HG03565 (cell line): ENCODE data around the gene VEGFD.
"Not testable (repeated sequence)": the region's sequence is repeated elsewhere in the genome, so short reads cannot be mapped to it uniquely, and the experiment has no call there.

Experiments
- ATAC-seq: cut with Tn5 transposase; IDR thresholded peaks from one replicate; pipeline ENCODE4 v1.9.1; 2021; ENCODE audit warnings: mild to moderate bottlenecking, moderate library complexity; ENCODE audit not compliant: unreplicated experiment

The VEGFD gene

DNA sequence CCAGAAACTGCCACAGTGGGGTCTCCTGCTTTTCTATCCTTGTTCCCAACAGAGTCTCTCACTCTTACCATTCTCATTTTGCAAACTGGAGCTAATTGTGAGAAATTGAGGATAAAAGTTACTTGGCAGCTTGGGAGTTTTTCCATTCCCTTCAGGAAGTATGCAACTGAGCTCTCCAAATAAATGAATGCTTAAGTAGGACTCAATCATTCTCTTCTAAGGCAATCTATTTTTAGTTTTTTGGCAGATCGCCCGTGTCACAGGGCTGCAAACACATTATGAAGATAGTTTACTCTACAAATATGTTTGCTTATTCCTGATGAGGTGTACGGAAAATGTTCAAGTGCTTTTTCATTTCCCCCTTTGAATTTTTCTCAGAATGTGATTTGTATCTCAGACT lies 74.1 kb downstream of the VEGFD start:
- no peak for ATAC-seq

DNA sequence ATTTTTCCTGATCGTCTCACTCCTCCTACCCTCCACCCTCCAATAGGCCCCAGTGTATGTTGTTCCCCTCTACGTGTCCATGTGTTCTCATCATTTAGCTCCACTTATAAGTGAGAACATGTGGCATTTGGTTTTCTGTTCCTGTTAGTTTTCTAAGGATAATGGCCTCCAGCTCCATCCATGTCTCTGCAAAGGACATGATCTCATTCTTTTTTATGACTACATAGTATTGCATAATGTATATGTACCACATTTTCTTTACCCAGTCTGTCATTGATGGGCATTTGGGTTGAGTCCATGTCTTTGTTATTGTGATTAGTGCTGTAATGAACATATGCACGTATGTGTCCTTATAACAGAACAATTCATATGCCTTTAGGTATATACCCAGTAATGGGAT lies 78.3 kb downstream of the VEGFD start:
- ATAC-seq = not testable (repeated sequence)

DNA sequence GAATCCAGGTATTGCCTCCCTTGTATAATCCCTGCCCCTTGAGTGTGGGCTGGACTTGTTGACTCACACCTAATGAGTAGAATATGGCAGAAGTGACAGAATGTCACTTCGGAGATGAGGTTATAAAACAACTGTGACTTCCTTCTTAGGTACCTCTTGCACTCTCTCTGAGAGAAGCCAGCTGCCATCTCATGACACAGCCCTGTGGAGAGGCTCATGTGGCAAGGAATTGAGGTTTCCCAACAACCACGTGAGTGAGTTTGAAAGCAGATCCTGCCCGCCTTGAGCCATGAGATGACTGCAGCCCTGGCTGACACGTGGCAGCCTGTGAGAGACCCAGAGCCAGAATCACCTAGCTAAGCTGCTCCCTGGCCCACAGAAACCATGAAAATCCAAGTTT lies 82.3 kb downstream of the VEGFD start:
- no peak for ATAC-seq

DNA sequence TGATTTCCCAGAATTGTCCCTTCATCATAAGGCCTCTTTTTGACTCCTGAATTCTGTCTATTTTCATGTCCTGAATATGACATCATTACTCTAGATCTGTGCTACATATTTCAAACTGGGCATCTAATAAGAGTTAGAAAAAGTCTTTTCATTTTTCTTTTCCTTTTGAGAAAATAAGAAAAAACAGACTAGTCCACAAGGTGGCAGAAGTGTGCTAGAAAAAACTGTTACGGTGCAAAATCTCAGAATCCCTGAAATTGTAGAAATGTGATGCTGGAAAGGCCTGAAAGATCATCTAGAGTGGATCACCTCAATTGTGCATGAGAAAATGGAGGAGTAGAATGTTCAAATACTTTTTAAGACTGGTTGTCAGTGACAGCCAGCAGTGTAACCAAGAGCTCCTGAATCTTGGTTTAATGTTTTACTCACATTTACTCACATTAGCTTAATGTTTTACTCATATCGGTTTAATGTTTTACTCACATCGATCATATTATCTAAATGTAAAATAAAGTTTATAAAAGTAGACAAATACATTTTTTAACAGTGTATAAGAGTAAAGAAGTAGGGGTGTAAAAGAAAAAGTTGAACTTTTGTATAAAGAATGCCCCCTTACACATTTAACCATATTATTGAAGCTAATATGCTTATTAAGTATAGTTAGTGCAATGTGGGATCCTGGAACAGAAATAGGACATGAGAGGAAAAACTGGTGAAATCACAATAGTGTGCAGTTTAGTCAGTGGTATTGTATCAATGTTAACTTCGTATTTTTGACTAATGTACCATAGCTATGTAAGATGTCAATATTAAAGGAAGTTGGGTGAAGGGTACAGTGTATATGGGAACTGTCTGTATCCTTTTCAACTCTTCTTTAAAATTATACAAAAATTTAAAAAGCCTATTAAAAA lies 84.0 kb downstream of the VEGFD start:
- no peak for ATAC-seq

DNA sequence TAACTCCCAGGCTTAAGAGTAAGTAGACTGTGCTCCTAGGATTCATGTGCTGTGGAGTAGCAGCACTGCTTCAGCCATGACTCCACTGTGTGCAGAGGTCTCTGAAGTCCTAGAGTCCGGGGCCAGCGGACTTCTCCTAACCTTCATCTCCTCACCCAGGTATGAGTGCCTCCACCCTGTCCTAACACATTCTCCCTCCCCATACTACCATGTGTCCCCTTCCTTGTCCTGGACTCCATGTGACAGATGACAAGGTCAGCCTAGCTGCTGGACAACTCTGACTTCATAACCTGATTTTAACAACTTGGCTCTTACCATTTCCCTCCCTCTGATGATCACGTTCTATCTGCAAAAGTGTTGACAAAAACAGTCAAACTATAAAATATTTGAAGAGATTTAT lies 85.4 kb downstream of the VEGFD start:
- no peak for ATAC-seq

DNA sequence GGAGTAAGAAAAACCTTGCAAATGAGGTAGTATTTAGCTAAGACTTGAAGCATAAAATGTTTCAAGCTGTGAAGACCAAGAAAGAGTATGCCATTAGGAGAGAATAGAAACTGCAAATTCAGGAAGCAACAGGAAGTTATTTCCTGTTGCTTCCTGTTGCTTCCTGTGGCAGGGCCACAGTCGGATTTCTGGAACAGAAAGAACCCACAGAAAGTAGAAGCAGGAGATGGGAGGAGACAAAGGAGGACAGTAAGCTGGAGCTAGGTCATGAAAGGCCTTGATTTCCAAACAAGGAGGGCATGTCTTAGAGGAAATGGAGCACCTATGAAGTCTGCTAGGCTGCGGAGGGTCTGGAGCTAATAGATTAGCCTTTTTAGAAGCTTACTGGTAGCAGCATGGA lies 86.0 kb downstream of the VEGFD start:
- ATAC-seq = no peak
